Loucy (cell line): ENCODE measurements around the gene ADAMTS15.

ENCODE experiments used
- EZH2phosphoT487 ChIP-seq: fragments of 200-600 bp; IDR thresholded peaks from 2 replicates; pipeline ENCODE4 v1.6.1; 2018; ENCODE audit warnings: antibody characterized with exemption, mild to moderate bottlenecking, moderate library complexity, borderline replicate concordance
- TF ChIP-seq, protein P1 (sequence below): fragments of 200-600 bp; sonication (generic); conservative IDR thresholded peaks from 2 replicates; pipeline ENCODE4 v1.5.1; 2014; ENCODE audit warnings: mild to moderate bottlenecking, antibody characterized with exemption, low read length

DNA sequence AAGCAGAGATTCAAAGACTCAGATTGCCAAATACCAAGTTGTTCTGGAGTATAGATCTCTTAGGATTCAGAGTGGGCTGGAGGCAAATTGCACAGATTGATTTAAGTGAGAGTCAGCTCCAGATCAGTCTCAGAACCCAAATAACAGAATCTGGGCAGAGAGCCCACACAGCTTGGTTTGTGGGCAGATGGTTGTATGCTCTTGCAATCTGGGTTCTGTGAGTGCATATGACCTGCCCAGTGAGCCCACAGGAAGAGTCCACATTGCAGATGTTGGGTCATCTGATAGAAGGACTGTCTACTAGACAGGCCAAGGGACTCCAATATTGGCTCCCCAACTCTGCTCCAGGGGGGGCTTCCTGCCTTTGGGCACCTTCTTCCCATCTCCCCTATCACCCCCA, 65.9 kb downstream of the ADAMTS15 start:
- TF ChIP-seq, protein P1, sequence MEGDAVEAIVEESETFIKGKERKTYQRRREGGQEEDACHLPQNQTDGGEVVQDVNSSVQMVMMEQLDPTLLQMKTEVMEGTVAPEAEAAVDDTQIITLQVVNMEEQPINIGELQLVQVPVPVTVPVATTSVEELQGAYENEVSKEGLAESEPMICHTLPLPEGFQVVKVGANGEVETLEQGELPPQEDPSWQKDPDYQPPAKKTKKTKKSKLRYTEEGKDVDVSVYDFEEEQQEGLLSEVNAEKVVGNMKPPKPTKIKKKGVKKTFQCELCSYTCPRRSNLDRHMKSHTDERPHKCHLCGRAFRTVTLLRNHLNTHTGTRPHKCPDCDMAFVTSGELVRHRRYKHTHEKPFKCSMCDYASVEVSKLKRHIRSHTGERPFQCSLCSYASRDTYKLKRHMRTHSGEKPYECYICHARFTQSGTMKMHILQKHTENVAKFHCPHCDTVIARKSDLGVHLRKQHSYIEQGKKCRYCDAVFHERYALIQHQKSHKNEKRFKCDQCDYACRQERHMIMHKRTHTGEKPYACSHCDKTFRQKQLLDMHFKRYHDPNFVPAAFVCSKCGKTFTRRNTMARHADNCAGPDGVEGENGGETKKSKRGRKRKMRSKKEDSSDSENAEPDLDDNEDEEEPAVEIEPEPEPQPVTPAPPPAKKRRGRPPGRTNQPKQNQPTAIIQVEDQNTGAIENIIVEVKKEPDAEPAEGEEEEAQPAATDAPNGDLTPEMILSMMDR = no peak
- TF ChIP-seq EZH2phosphoT487 = no peak
